GM12873 (cell line): ENCODE data around the gene KLF4.

Experiments used
- CTCF ChIP-seq: IDR thresholded peaks from 2 replicates; pipeline ENCODE4 v1.5.1; 2012; ENCODE audit warnings: low read depth, mild to moderate bottlenecking, moderate library complexity, low read length, control low read depth; ENCODE audit not compliant: insufficient read depth; ENCODE audit errors: missing control alignments

KLF4 gene

GRCh38 chr9:107484117-107484723 is 5.3 kb downstream of the KLF4 start:
- TF ChIP-seq CTCF: peak; percentile 37

- TF ChIP-seq CTCF: no peak
Measured at GRCh38 chr9:107483666-107484065, 5.9 kb downstream of the KLF4 start.

GRCh38 chr9:107481035-107481434 is 8.5 kb downstream of the KLF4 start:
- TF ChIP-seq CTCF: no peak

- no peak for TF ChIP-seq CTCF
Measured at GRCh38 chr9:107480386-107480789, 9.2 kb downstream of the KLF4 start.

GRCh38 chr9:107478805-107479204 is 10.8 kb downstream of the KLF4 start:
- no peak for TF ChIP-seq CTCF

GRCh38 chr9:107474124-107474523 is 15.4 kb downstream of the KLF4 start:
- TF ChIP-seq CTCF: no peak

- TF ChIP-seq CTCF: no peak
Measured at GRCh38 chr9:107472581-107473340, 16.8 kb downstream of the KLF4 start.
